SK-N-DZ (cell line): ENCODE measurements around the gene MIS18A. TPM values are rescaled to one million over a fixed set of nuclear protein-coding genes. Genes with fewer than 3 reads are reported as not detected.
"Not testable (repeated sequence)": the region's sequence is repeated elsewhere in the genome, so short reads cannot be mapped to it uniquely, and the experiment has no call there.

Source experiments
- DNase-seq: peaks from one replicate; pipeline ENCODE4 v3.0.0-alpha.2; 2015; ENCODE audit warnings: low spot score
- polyA plus RNA-seq, 2 experiments: library from polyadenylated mRNA; depleted of rRNA; stranded (reverse); fragments of >200 nt; gene quantifications; 2 replicates each; pipeline ENCODE4 v1.2.3, GENCODE V29; 2014

The MIS18A gene, protein sequence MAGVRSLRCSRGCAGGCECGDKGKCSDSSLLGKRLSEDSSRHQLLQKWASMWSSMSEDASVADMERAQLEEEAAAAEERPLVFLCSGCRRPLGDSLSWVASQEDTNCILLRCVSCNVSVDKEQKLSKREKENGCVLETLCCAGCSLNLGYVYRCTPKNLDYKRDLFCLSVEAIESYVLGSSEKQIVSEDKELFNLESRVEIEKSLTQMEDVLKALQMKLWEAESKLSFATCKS
- polyA plus RNA-seq (2014; cell fraction: cytosol; rRNA removed) = 38.3 and 41.4 TPM in 2 replicates
- 13.2 and 15.7 TPM in 2 replicates for polyA plus RNA-seq (2014; cell fraction: nucleus; rRNA removed)

DNA sequence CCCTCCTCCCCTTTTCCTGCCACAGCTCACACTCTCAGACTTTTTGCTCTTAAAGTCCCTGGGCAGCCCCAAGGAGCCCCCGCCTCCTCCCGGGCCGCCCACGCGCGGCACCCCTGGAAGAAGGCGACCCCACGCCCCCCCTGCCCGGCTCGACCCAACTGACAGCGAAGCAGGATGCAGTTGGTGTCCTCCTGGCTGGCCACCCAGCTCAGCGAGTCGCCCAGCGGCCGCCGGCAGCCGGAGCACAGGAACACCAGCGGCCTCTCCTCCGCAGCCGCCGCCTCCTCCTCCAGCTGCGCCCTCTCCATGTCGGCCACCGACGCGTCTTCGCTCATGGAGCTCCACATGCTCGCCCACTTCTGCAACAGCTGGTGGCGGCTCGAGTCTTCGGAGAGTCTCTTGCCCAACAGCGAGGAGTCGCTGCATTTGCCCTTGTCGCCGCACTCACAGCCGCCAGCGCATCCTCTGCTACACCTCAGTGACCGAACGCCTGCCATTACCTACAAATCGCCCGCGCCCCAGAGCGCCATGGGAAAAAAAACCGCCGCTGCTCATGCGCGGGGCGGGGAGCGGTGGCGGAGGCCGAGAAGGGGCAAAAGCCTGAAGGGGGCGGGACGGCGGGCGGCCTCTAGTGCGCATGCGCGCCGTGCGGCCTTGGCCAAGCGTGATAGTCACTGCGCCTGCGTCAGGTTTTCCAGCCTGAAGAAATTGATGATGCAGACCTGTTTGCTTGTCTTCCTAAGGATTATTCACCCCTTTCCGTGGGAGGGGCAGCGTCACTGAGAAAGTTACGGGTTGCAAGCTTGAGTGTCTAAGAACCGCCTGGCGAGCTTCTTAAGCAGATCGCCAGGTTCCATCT is at the start of gene MIS18A:
Gene MIS18A, minus strand, starts transcription at position 532 of the 859 bp plus-strand sequence. Its CDS starts 35 bp downstream, at position 497.
- DNase-seq = peak; percentile 91

- DNase-seq = no peak
Observed at GRCh38 chr21:32328595-32328994, 49.7 kb upstream of the MIS18A start.

DNA sequence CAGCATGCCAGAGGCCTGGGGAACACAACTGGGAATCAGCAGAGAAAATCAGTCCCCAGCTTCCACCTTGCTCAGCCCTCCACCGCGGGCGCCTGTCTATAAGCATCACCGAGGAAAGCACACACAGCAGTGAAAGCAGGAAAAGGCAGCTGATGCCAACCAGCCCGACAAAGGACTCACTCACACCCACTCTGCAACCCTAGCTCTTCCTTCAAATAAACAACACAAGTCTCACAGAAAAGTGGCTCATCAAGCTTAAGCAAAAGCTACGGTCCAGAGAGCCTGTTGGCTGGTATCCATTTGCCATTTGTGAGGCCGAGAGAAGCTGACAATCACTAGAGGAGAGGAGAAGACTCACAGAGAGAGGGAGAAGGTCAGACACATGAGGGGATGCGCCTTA is 46.9 kb upstream of the MIS18A start:
- DNase-seq = no peak

GRCh38 chr21:32322676-32323075 is 43.8 kb upstream of the MIS18A start:
- no peak for DNase-seq

DNA sequence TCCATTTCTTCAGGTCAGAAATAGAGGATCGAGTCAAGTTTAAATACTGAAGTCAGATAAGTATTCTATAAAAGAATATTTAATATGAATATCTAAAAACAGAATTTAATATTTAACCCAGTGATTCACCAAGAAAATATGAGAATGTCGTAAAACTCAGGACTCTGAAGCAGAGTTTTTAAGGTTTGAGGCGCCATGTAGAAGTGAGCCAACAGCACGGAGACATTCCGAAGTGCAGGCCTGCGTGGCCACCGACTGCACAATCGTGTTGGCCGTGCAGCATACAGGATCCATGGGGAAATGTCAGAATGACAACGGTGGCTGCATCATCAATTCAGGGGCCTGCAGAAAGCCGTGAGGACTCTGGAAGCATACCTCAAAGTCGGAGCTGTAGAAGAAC is 43.3 kb upstream of the MIS18A start:
- no peak for DNase-seq

DNA sequence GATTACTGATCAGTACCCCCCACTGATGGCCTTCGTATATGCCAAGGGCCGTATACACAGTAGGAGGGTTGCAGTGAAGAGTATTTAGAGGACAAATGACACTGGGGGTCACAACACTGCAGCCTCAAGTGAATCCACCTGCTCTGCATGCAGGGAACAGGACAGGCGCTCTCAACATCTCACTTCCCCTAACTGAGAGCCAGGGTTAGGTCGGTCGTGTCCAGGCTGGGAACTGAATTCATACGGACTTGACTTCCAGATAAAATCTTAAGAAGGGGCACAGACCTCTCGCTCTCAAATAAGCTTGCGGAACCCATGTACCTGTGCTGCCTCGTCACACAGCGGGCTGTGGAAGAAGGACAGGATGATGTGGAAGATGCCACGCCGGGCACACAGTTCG is 42.6 kb upstream of the MIS18A start:
- DNase-seq = no peak

GRCh38 chr21:32320726-32321125 is 41.9 kb upstream of the MIS18A start:
- no peak for DNase-seq

DNA sequence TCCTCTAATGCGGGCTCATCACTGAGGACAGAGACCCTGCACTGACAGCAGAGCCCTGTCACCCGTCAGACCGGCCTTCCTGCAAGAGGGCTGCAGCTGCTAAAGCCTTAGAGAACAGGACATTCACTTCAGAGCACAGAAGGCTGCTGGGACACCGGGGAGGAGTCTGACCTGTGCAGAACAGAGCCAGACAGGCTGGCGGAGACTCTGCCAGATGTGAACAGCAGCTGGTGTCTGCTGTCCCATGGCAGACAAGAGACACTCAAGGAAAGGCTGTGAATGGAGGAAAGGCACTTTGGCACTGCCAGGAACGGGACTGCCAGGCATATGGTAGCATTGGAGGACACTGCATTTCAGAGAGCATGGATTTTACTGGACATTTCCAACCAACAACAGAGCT is 41.2 kb upstream of the MIS18A start:
- no peak for DNase-seq

GRCh38 chr21:32319012-32319411 is 40.2 kb upstream of the MIS18A start:
- no peak for DNase-seq

GRCh38 chr21:32317726-32318125 is 38.9 kb upstream of the MIS18A start:
- DNase-seq = no peak

- no peak for DNase-seq
Observed at GRCh38 chr21:32316361-32317215, 37.7 kb upstream of the MIS18A start.

DNA sequence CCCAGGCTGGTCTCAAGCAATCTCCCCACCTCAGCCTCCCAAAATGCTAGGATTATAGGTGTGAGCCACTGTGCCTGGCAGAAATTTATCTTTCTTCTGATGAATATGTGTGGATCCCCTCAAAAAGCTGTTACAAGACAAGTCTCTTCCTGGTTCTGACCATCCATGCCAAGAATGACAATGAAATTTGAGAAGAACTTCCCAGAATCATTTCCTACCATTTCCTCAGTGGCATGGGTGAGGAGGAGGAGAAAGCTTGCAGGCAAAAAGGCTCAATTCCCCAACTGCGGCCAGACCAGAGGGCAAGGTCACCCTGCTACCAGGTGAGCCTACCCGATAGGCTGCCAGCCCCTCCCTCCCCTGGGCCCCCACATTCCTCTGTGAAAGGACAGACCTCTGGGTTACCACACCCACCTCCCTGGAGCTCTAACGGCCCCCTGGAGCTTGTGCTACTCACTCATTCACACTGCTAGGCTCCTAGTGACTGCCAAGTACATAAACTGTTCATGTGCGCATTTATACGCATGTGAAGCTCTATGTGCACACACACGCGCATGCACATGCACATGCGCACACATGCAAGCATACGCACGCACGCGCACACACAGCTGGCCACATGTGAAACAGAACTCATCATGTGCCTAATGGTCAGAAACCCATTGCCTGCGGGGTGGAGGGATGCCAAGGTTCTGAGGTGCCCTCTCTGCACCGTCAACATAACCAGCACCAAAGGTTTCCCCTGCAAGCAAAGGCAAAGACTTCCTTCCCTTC is 36.8 kb upstream of the MIS18A start:
- no peak for DNase-seq

DNA sequence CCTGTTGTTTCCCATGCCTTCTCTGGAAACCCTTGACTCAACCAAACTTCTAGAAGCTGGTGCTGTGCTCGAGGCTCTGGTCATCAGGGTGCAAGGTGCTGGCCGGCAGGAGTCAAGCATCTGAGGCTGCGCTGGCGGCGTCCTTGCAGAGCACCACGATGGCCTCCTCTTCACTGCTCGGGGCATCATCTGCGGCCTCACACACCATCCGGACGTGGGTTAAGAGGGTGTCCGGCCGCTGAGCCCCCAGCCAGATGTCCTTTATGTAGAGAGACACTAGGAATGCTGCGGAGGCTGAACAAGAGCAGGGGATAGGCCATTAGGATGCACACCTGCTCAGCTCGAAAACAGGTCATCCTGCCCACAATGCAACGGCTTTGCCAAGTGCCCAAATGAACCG is 36.0 kb upstream of the MIS18A start:
- DNase-seq = no peak

GRCh38 chr21:32312976-32313375 is 34.1 kb upstream of the MIS18A start:
- DNase-seq = no peak

DNA sequence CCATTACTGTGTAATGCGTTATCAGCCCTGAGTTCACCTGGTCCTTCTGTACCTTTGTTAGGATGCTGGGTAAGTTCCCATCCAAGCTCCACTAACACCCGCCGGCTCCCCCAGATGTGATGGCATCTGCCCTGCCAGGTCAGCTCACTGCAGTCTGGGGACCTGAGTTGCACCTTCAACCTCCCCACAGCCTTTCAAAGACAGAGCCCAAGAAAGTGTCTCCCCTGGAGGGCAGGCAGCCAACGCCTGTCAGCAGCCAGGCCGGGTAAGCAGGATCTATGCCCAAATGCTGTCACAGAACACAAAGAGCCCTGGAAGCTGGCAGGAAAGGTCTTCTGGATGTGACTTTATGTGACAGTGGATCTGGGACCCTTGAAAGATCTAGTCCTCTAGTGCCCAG is 33.5 kb upstream of the MIS18A start:
- DNase-seq = no peak

GRCh38 chr21:32311621-32312020 is 32.8 kb upstream of the MIS18A start:
- no peak for DNase-seq

- DNase-seq = not testable (repeated sequence)
Observed at GRCh38 chr21:32310976-32311375, 32.1 kb upstream of the MIS18A start.

GRCh38 chr21:32309906-32310460 is 31.1 kb upstream of the MIS18A start:
- no peak for DNase-seq

DNA sequence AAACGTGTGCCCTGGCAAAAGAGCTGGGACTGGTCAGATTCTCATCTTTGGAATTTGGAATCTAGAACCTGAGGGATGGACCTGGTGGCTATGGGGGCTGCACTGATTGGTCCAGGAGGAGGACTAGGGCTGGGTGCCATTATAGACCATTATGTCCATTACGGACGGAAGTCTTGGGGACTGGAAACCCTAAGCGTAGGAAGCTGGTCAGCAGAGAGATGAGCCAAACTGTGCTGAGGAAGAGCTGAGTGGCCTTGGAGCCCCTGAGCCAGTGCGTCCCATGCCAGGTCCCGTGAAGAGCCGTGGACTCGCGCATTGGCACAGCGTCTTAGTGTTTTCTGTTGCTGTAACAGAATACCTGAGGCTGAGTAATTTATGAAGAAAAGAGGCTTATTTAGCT is 29.8 kb upstream of the MIS18A start:
- DNase-seq = no peak

DNA sequence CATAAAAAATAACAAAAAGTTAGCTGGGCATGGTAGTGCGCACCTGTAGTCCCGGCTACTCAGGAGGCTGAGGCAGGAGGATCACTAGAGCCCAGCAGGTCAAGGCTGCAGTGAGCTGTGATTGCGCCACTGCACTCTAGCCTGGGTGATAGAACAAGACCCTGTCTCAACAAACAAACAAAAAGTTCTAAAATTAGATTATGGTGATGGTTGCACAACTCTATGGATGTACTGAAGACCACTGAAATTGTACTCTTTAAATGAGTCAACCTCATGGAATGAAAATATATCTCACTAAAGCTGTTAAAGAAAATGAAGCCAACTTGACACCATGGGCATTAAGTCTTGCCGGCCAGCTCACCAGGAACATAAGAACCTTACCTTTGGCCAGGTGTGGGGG is 28.9 kb upstream of the MIS18A start:
- no peak for DNase-seq
